Dermis blood vessel endothelial cell (primary cell): ENCODE data around the gene DPY19L2. TPM values are rescaled to one million over a fixed set of nuclear protein-coding genes. Genes with fewer than 3 reads are reported as not detected.
"Not testable (repeated sequence)": the region's sequence is repeated elsewhere in the genome, so short reads cannot be mapped to it uniquely, and the experiment has no call there.

ENCODE experiments used
- DNase-seq: peaks from one replicate; pipeline ENCODE4 v3.0.0; 2010
- total RNA-seq: library from RNA; depleted of rRNA; stranded (reverse); fragments of >200 nt; gene quantifications from 2 replicates; pipeline ENCODE4 v1.2.3, GENCODE V29; 2014

The DPY19L2 gene
- 0.51 and 2.4 TPM in 2 replicates for total RNA-seq

DNA sequence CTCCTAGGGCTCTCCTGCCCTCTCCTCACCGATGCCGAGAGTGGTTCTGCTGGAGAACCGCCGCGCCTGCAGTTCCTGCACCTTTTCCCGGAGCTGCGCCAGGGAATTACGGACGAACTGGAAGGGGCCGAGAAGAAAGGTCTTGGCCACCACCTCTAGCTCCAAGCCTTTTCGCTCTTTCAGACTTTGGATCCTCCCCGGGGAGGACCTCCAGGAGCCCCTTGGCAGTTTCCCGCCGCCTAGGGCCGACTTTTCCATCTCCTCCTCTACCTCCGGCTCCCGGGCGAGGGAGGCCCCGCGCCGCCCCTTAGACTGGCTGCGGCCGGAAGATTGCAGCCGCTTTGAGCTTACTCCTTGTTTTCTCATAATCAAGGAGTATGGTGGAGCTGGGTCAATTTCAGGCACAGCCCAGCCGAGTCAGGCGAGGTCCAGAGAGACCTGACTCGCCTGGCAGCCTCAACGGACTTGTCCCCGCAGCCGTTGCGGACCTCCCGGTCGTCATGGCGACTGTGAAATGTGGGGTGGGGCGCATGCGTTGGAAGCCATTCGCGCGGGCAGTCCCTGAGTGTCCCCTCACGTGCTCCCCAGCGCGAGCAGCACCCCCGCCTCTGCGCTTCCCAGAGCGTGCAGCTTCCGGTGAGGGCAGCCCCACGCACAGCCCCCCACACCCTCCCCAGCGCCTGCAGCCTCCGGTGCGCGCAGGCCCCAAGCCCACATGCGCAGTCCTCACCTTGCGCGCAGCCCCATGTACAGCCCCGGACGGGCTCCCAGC, at the start of gene DPY19L2:
Gene DPY19L2 (minus strand): TSS at position 466 of the 772 bp plus-strand sequence. CDS start 100 bp downstream, at position 366.
- DNase-seq: peak; percentile 37

DNA sequence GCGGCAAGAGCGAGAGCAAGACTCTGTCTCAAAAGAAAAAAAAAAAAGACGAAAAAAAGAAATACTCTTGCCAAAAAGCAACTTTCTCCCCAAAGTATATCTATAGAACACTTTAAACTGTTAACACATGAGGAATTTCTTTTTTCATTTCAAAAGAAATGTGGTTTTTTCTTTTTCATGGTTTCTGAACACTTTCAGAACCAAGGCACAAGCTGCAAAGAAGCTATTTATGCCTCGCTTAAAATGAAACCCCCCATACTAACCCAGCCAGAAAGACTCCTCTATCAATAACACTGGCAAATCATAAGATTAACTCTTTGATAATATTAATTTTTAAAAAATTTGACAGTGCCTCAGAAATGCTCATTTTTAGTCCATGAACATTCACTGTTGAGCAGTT, 48.6 kb upstream of the DPY19L2 start:
- not testable (repeated sequence) for DNase-seq

DNA sequence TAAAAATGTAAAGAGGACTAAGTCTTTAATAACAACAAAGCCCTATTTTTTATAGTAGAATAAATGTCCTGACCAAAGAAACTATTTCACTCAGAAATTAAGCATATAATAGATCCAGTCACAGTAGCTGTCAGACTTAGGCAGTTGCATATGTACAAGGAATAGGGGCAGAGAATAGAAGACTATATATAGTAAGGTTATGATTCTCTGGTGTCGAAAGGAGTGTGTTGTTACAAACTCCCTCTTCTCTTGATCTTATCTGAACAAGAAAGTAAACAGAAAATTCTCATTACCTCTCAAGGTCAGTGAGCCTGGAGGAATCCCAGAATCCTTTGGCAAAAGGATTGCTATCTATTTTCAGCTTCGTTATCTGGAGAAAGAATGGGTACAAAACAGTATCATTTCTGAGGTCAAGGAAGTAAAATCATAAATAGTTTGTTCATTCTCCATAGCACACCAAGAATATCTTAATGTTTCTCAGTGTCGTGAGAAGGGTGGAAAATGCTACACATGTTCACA, 46.9 kb upstream of the DPY19L2 start:
- not testable (repeated sequence) for DNase-seq

DNA sequence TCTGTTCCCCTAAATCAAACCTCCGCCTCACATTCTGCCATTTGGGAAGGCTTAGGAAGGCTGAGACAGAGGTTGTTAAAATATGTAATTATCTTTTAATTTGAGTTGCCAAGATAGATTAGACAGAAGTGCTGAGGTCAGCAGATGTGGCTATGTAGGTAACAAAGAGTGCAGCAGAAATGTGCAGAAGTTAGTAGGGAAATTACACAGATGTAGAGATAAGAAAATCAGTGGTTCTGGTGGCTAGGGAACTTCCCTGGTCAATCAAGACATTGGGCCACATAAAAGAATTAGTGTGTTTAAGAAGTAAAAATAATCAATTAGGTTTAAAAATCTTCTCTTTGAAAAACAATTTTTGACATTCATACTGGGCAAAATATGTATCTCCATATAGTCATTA, 46.1 kb upstream of the DPY19L2 start:
- DNase-seq: not testable (repeated sequence)

DNA sequence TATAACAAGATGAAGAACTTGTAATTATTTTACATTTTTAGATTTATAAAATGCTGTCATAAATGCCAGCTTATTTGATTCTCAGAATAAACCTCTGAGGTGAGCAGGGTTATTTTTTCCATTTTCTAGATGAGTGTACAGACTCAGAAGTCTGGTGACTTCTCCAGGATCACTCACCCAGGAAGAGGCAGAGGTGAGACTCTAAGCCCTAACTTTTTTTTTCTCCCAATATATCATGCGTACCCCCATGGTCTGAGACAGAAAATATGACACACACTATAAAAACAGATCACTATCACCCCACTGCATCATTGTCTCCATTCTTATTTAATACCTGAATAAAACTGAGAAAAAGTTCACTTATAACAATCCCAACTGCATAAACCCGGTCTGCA, 45.4 kb upstream of the DPY19L2 start:
- DNase-seq: not testable (repeated sequence)

DNA sequence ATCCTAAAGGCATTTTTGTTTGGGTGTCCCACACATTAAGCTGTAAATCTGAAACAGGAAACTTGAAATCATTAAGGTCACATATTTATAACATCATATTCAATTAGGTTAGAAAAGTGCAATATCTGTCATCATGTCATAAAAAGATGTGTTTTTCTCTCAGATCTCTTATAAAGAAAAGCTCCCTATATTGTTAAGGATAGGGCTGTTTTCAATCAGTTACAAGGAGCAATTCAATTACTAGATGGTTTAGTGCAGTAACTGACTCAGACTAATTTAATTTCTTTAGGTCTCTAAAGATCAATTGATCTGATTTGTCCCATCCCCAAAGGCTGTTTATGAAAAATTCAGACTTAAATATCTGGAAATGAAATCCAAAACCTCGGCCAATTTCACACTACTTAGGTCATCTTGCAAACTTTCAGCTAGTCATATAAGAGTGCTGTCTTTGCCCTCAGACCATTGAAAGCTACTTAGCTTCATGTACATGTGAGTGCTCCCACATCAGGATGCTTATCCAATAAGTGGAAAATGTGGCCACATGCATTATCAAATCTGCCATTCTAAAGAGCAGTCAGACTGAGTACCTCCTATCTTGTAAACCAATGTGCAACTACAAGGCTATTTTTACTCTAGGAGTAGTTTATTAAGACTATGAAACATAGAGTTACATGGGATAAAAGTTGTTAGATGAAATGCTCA, 44.8 kb upstream of the DPY19L2 start:
- not testable (repeated sequence) for DNase-seq

DNA sequence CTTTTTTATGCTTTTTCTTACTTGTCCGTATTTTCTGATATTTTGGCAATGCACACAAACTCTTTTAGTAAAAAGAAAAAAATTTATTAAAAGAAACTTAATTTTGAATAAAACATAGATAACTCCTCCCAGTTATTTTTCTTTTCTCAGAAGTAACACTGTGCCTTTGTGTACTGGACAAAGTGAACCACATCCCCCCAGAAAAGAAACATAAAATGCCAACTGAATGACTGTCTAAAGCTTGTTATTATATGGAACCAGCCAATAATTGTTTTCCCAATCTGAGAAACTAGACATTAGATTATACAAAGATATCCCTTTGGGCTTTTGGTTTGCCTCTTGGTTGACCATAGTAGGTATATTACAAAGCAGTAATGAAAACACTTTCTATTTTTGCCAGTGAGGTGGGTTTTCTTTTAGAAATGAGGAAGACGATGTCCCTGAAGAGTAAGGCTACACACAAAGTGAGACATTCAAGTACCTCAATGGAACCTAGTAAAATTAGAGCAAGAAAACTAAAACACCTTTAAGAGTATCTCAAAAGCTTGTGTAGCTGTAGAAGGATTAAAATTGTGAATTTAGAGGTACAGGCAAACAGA, 44.2 kb upstream of the DPY19L2 start:
- not testable (repeated sequence) for DNase-seq

DNA sequence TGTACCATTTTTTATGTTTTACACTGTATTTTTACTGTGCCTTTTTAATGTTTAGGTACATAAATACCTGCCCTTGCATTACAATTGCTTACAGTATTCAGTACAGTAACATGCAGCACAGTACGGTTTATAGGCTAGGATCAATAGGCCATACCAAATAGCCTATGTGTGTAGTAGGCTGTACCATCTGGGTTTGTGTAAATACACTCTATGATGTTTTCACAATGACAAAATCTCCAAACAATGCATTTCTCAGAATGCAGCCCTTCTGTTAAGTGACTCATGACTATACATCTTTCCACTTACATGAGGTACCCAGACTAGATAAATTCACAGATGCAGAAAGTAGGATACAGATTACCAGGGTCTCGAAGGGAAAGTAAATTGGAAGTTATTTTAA, 43.0 kb upstream of the DPY19L2 start:
- DNase-seq: not testable (repeated sequence)

DNA sequence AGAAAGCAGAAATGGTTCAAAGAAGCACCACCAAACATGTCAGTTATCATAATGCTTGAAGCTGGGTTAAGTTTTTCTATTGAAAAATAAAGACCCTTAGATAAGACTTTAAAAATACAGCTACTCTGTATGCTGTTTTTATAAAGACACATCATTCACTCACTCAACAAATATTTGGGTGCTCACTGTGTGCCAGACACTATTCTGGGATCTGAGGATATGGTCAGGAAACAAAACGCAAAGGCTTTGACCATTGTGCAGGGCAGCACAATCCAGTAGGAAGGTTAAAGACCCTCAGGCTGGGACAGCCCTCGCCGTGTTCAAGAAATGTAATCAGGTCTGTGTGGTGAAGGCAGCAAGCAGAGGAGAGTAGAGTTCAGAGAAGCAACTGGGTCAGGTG, 38.0 kb upstream of the DPY19L2 start:
- DNase-seq: no peak

DNA sequence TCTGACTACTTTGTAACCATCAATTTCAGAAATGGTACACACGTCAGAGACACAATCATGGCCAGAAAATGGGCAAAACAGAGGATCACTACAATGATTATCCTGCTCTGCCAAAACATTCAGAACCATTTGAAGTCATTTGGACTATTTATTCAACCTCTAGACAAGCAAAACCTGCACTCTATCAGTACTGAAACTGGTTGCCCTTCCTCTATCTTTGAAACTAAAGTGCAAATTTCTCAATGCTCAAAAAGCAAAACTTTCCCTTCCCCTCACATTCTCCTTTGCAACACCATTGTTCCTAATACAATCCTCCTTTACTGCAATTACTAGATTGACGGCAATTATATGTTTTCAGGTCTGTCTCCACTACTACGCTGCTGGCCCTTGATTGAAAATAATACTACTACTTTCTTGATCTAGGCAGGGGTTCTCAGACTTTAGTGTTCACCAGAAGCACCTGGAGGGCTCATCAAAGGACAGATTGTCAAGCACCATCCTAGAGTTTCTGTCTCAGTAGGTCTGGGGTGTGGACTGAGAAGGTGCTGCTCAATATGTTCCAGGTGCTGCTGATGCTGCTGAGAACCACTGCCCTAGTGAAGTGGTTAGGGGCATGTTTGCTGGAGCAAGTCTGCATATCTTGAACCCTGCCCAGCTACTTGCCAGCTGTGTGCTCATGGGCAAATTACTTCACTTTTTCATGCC, 31.5 kb upstream of the DPY19L2 start:
- DNase-seq: not testable (repeated sequence)

DNA sequence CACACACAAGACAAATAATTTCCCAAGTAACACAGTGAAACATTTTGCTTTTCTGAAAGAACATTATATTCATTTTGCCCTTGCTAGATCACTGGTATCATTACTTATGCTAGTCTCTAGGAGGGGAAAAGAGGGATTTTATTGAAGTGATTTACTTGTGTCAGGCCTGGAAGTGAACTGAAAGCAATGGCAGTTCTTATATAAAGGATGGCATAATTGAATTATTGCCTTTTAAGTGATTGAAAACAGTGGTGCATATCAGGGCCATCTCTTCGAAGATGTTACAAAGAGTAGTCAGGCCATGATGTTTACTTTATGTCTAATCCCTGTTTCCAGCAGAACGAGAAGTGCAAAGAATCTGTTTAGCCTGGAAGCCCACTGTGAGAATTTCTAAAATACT, 30.7 kb upstream of the DPY19L2 start:
- not testable (repeated sequence) for DNase-seq

DNA sequence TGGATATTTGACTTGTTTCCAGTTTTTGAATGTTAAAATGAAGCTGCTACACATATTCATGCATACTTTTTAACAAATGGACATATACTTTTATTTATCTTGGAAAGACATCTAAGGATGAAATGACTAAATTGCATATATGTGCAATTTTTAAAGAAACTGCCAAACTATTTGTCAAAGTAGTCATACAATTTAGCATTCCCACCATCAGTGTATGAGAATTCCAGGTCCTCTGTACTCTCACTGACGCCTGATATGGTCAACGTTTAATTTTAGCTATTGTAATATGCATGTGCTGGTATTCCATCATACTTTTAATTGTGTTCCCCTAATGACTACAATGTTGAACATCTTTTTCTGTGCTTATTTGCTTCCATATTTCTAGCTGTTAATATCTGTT, 22.5 kb upstream of the DPY19L2 start:
- not testable (repeated sequence) for DNase-seq

DNA sequence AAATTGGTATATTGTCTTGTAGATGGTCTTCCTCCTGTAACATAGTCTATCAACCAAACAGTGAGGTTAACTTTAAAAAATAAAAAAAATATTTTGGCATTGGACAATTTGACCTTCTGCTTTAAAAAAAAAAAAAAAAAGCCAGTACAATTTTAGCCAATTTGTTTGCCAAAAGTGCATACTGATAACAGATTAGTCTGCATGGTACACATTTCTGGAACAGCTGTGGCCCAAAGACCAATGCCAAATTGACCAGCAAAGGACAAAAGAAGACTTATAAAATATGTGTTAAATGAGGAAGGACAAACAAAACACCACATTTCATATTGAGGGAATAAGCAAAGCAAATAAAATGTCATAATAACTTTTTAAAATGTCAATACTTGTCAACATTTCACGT, 20.8 kb upstream of the DPY19L2 start:
- DNase-seq: not testable (repeated sequence)

DNA sequence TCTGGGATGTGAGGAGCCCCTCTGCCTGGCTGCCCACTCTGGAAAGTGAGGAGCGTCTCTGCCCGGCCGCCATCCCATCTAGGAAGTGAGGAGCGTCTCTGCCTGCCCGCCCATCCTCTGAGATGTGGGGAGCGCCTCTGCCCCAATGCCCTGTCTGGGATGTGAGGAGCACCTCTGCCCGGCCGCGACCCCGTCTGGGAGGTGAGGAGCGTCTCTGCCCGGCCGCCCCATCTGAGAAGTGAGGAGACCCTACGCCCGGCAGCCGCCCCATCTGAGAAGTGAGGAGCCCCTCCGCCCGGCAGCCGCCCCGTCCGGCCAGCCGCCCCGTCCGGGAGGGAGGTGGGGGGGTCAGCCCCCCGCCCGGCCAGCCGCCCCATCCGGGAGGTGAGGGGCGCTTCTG, 18.3 kb upstream of the DPY19L2 start:
- not testable (repeated sequence) for DNase-seq

DNA sequence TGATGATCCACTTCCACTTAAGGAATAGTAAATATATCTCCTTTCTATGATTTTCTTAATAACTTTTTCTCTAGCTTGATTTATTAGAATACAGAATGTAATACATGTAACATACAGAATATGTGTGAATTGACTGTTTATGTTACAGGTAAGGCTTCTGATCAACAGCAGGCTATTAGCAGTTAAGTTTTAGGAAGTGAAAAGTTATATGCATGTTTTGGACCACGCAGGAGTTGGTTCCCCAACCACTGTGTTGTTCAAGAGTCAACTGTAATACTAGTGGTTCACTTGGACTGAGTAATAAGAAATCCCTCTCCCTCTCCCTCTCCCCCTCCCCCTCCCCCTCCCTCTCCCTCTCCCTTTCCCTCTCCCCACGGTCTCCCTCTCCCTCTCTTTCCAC, 17.5 kb upstream of the DPY19L2 start:
- not testable (repeated sequence) for DNase-seq

DNA sequence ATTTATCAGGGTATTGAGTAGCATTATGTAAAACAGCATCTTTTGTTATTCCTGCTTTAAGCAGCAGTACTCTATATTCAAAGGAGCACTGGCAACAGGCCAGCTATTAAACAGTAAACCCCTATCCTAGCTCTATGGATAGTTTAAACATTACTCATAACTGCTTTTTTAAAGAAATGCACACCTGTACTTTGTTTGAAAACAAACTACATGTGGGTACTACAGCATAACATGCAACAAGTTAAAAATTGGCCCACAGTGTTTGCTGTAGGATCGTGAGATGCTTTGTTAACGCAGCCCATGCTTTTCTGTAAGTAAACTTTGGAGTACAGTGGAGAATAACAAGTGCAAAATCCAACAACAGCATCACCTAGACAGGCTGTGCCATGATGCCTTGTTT, 14.3 kb upstream of the DPY19L2 start:
- not testable (repeated sequence) for DNase-seq

DNA sequence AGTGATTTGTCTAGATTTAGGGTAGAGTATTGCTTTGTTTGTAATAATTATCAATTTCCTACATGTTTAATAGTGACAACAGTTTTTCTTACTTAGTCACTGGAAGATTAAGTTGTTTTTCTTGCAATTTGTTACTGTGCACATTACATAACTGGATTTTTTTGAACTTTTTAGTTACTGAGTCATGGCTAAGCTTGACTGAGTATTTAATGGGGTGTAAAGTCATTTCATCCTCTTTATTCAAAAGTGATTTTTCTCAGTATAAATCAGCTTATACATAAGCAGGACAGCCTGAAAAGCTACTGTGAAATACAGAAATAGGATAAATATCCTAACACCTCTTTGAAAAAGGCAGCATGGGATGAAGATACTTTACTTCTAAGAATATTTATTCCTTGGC, 12.5 kb upstream of the DPY19L2 start:
- not testable (repeated sequence) for DNase-seq

DNA sequence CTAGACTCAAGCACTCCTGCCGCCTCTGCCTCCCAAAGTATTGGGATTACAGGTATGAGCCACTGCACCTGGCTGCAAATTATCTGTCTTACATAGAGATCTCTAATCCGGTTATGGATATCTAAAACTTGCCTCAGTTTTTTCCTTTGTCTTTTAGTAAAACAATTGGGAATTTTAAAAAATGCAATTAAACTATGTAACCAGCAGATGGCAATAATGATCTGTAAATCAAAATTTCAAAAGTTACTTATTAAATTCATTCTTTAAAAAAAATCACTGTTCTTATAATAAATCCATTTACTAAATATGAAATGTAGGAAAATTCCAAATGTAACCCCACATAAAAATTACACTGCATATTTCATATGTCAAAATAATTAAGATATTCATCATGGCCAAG, 4.3 kb upstream of the DPY19L2 start:
- not testable (repeated sequence) for DNase-seq

DNA sequence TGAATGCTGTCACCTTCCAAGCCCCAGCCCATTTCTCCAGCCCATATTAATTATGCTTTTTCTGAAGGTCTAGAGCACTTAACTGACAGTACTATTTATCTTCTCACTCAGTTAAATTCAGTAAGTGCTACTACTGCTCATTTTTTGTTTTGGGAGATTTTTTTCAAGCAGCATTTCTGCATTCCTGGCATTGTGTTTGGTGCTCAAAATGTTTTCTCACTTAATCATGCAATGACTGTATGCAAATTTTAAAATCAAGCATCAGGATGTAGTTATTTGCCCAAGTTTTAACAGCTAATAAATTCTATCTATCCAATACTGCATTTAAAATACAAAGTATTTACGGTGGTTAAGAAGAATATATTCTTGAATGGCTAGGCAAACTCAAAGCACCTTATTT, 1.6 kb upstream of the DPY19L2 start:
- not testable (repeated sequence) for DNase-seq

DNA sequence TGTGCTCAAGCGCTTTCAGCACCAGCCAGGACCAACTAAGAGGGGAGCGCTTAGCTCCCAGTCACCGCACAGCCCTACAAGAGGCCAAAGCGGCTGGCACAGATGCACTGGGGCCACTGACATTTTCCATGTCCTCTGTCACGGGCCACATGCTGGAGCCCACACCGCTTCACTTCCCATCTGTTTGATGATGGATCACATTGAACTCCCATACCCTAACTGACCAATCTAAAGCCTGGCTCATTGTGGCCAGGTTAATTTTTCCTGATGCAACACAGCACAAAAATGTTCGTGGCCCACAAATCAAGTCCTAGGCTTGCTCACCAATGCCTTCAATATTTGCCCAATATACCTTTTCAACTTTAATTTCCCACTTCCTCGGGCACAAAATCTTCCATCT, 1.1 kb upstream of the DPY19L2 start:
- not testable (repeated sequence) for DNase-seq

DNA sequence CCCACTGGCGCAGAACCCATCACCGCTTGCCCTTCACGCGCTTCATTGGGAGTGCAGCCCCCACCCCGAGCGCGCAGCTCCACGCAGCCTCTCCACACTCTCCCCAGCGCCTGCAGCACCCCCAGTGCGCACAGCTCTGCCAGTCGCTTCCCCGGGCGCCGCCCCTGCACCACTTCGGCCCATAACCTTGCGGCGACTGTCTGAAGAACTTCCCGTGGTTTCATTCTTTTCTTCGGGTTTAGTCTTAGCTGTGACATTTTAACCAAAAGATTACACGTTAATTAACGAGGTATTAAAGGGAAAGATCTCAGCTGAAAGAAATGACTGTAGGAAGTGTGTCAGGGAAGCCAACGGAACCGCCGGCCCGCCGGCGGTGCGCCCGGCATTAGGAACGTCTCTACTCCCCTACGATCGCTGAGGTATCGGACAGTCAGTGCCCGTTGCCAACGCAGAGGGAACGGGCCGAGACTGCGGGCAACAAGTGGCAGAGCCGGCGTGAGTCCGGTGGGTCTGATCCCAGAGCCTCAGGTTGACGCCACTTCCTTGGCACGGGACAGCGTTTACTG, 590 bp upstream of the DPY19L2 start:
- peak; percentile 18 for DNase-seq

DNA sequence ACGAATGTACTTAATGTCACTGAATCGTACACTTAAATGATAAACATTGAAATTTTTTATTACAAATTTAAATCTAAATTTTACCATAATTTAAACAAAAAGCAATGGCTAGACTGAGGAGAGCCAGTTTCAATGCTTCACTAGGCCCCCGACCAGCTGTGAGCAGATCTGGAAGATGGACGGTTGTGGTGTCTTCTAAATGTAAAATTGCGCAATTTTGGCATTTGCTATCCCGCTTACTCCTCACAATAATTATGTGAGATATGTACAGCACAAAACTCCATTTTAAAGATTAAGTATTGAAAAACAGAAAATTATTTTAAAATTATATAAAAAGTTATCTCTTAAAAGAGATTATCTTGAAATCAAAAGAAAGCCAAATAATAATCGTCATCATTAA, 5.3 kb downstream of the DPY19L2 start:
- DNase-seq: not testable (repeated sequence)
